Ovary (tissue), 9 donors: ENCODE data around the gene TET2. TPM values are rescaled to one million over a fixed set of nuclear protein-coding genes. Genes with fewer than 3 reads are reported as not detected.

Source experiments
- DNase-seq, 5 donors: peaks; one replicate each; pipeline ENCODE4 v3.0.0-alpha.2; 2019 to 2020
- H3K27ac ChIP-seq, 2 donors: fragments of 200-600 bp; one replicate each; pipeline versions ENCODE4 v1.5.1 to v1.8.0; 2019 to 2022
- H3K27me3 ChIP-seq: fragments of 200-600 bp; one replicate; pipeline ENCODE4 v1.8.0; 2022
- H3K36me3 ChIP-seq: fragments of 200-600 bp; sonication (generic); one replicate; pipeline ENCODE4 v1.5.1; 2019
- H3K4me1 ChIP-seq: one replicate; pipeline ENCODE4 v1.8.1; 2013; ENCODE audit warnings: mild to moderate bottlenecking, moderate library complexity; ENCODE audit not compliant: insufficient read depth
- H3K4me3 ChIP-seq: fragments of 200-600 bp; sonication (generic); one replicate; pipeline ENCODE4 v1.5.1; 2017
- H3K9me3 ChIP-seq, 2 donors: fragments of 200-600 bp in 1 of 2; sonication (generic) in 1 of 2; one replicate each; pipeline versions ENCODE4 v1.5.1 to v1.8.1; 2013 to 2019; ENCODE audit warnings: mild to moderate bottlenecking in 1 of 2, moderate library complexity in 1 of 2
- EP300 ChIP-seq: sonication (generic); formaldehyde crosslinking; IDR thresholded peaks from one replicate; pipeline ENCODE4 v1.6.1; 2017; ENCODE audit warnings: antibody characterized with exemption
- POLR2A ChIP-seq: fragments of 450-650 bp; IDR thresholded peaks from one replicate; pipeline ENCODE4 v1.6.1; 2017; ENCODE audit warnings: antibody characterized with exemption, mild to moderate bottlenecking, moderate library complexity
- WGBS, 3 donors: extraction: QIAGEN DNeasy Blood & Tissue Kit in 1 of 3; methylation state at CpG; one replicate each; pipeline versions ENCODE4 v1.1.5 to v1.1.7; 2013 to 2017; 5-methylcytosine and 5-hydroxymethylcytosine counted together
- intact Hi-C, 4 donors: fragments of 100-400 bp; cut with DNase I; formaldehyde crosslinking; loops; one replicate each; pipeline versions ENCODE4 v1.11.0 to v1.15.1; 2022 to 2023
- polyA plus RNA-seq, 2 donors: library from polyadenylated mRNA; stranded (reverse); fragments of 200-250 nt in 1 of 2; fragments of 350-450 nt in 1 of 2; fragmentation: Illumina TruSeq in 1 of 2; extraction: RNeasy Lipid Tissue Mini Kit (QIAGEN cat#74804) in 1 of 2; gene quantifications; one replicate each; pipeline ENCODE4 v1.2.3, GENCODE V29; 2013 to 2014
- total RNA-seq, 7 donors: library from RNA; depleted of rRNA in 2 of 7; stranded (reverse); fragments of >200 nt in 2 of 7; fragmentation: NEBNext Ultra II Directional in 3 of 7; extraction: Animal tissue kit (Norgen Biotek cat#: 25700) in 3 of 7; gene quantifications; one replicate each; pipeline versions ENCODE4 v1.1.0 to v1.2.4, GENCODE V29; 2016 to 2023
- TF ChIP-seq, protein P1 (sequence below), 3 donors: fragments of 450-650 bp in 2 of 3; fragments of 200-600 bp in 1 of 3; IDR thresholded peaks; one replicate each; pipeline versions ENCODE4 v1.5.1 to v1.8.0; 2016 to 2022; ENCODE audit warnings: antibody characterized with exemption in 3 of 3, mild to moderate bottlenecking in 1 of 3
- donor health status: DM: no; HTN: no; CAD: no; lungs with moderate emphysema.
- donor health status: DM: no; HTN: no; CAD: no.
- donor health status: Bipolar disorder and iron deficiency.
- donor health status: DM: yes; HTN: yes; CAD: no.
- donor health status: DM: no; HTN: no; CAD: no.
- donor health status: DM: yes; HTN: yes; CAD: no.

TET2 gene
- total and polyA plus RNA-seq, 9 donors, result 3.7 to 20.8 (median 17.3) TPM

DNA sequence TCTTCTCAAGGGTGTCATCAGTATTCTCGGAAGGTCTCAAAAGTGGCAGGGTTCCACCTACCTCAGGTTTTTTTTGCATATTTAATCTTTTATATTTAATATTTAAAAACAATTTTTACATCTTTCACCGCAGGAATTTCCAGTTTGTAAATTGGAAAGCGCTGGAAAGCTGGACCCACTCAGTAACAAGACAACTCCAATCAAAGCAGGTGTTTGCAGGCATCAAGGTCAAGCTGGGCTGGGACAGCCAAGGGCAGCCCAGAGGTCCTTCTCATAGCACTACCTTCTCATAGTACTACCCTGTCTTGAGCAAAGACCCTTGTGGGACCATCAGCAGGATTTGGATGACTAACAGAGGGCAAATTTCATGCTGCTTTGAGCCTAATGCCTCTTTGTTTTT is 160.1 kb downstream of the TET2 start:
- Histone ChIP-seq H3K27ac (no peak overlapping the region), H3K36me3 (no peaks in the 10 kb centered on the region)

DNA sequence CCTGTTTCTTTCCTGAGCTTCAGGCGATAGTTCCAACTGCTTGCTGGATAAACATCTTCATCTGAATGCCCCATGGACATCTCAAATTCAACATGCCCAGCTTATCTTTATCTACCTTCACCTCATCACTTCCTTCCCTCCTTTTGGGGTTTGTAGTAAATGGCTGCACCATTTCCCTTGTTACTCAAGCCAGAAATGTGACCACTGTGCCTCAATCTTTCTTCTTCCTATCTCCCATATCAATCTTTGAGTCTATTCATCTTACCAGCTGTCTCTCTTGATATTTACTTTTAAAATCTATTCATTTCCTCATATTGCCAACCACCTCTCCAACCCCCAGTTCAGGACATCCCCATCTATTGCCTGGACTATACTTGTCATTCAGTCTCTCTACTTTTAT is 171.8 kb downstream of the TET2 start:
- no peak for DNase-seq
- WGBS, 3 donors, result 96 to 98% (median 97%) methylated on average over 1 of the region's 1 CpG

More for the DNA sequence above, 160.1 kb downstream of the TET2 start:
- Histone ChIP-seq H3K4me1 (no peaks in the 10 kb centered on the region), H3K9me3 (no peaks in the 10 kb centered on the region), H3K4me3 (no peak overlapping the region), H3K27me3 (no peaks in the 10 kb centered on the region)
- intact Hi-C loops, result no loop called here
- TF ChIP-seq, protein P1, sequence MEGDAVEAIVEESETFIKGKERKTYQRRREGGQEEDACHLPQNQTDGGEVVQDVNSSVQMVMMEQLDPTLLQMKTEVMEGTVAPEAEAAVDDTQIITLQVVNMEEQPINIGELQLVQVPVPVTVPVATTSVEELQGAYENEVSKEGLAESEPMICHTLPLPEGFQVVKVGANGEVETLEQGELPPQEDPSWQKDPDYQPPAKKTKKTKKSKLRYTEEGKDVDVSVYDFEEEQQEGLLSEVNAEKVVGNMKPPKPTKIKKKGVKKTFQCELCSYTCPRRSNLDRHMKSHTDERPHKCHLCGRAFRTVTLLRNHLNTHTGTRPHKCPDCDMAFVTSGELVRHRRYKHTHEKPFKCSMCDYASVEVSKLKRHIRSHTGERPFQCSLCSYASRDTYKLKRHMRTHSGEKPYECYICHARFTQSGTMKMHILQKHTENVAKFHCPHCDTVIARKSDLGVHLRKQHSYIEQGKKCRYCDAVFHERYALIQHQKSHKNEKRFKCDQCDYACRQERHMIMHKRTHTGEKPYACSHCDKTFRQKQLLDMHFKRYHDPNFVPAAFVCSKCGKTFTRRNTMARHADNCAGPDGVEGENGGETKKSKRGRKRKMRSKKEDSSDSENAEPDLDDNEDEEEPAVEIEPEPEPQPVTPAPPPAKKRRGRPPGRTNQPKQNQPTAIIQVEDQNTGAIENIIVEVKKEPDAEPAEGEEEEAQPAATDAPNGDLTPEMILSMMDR (IDR thresholded peaks at IDR 0.05), result no peak
- TF ChIP-seq POLR2A (no peak), EP300 (no peak)
- no peak for DNase-seq
- WGBS, 3 donors, result 80 to 87% (median 86%) methylated on average over 3 of the region's 3 CpGs

DNA sequence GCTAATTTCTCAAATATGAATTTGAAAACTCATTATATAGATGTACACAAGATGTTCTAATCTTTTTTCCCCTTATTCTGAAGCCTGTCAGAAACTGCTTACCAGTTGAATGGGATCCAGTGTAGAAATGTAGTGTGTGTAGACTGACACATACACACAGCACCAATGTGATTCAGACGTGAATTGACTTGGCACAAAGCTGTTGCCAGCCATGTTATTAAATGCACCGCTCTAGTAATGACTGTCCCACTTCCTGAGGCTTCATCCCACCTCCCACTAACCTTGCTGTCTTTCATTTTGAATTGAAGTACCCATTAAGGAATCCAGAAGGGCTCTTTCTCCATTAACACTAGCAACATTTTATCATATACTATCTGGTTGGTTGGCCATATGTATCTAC is 180.5 kb downstream of the TET2 start:
- 83 to 91% (median 86%) methylated on average over 2 of the region's 2 CpGs for WGBS, 3 donors
- Histone ChIP-seq H3K27me3 (no peaks in the 10 kb centered on the region), H3K4me1 (no peaks in the 10 kb centered on the region), H3K36me3 (no peaks in the 10 kb centered on the region), H3K27ac (no peak overlapping the region), H3K4me3 (no peak overlapping the region), H3K9me3 (no peaks in the 10 kb centered on the region)
- DNase-seq, result no peak
- intact Hi-C loops, result no loop called here
- TF ChIP-seq, protein P1 (IDR thresholded peaks at IDR 0.05), result no peak
- no peak for TF ChIP-seq POLR2A
- TF ChIP-seq EP300, result no peak

More for the DNA sequence above, 171.8 kb downstream of the TET2 start:
- intact Hi-C loops, result no loop called here
- H3K27me3 ChIP-seq, result no peaks in the 10 kb centered on the region
- no peaks in the 10 kb centered on the region for H3K4me1 ChIP-seq
- no peak overlapping the region for H3K27ac ChIP-seq
- no peaks in the 10 kb centered on the region for H3K9me3 ChIP-seq
- no peak overlapping the region for H3K4me3 ChIP-seq
- no peaks in the 10 kb centered on the region for H3K36me3 ChIP-seq
- TF ChIP-seq EP300, result no peak
- no peak for TF ChIP-seq POLR2A
- TF ChIP-seq, protein P1 (IDR thresholded peaks at IDR 0.05), result no peak

DNA sequence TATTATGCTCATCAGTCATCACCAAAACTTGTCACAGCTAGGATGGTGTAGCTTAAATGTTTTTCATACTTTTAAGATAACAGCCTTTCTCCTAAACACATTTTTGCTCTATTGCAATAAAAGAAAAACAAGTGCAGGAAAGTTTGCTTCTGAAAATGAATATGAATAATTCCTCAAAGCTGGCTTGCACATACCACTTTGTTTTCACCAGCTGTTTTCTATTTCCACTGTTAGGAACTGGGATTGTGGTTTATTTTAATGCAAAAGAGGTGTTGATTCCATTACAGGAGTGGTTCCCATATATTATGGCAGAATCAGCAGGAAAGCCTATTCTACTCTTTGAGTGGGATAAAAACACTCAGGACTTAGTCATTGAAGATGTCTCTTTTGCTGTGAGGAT is 181.3 kb downstream of the TET2 start:
- Histone ChIP-seq H3K36me3 (no peaks in the 10 kb centered on the region), H3K4me1 (no peaks in the 10 kb centered on the region), H3K9me3 (no peaks in the 10 kb centered on the region), H3K27ac (no peak overlapping the region), H3K4me3 (no peak overlapping the region), H3K27me3 (no peaks in the 10 kb centered on the region)
- TF ChIP-seq POLR2A (no peak), EP300 (no peak)
- TF ChIP-seq, protein P1 (IDR thresholded peaks at IDR 0.05), result no peak
- intact Hi-C loops, result no loop called here
- no peak for DNase-seq

- Histone ChIP-seq H3K36me3 (no peaks in the 10 kb centered on the region), H3K27ac (no peak overlapping the region), H3K27me3 (no peaks in the 10 kb centered on the region), H3K4me1 (no peaks in the 10 kb centered on the region), H3K9me3 (no peaks in the 10 kb centered on the region), H3K4me3 (no peak overlapping the region)
- TF ChIP-seq POLR2A, result no peak
- no peak for TF ChIP-seq EP300
- TF ChIP-seq, protein P1 (IDR thresholded peaks at IDR 0.05), result no peak
- intact Hi-C loops, result no loop called here
- DNase-seq, result no peak
- 37 to 58% (median 56%) methylated on average over 1 of the region's 1 CpG for WGBS, 3 donors
These were observed 182.4 kb downstream of the TET2 start for GRCh38 chr4:105329081-105329480.
